Mesothelial cell of epicardium (in vitro differentiated cells): ENCODE measurements around the gene KCNRG. TPM values are rescaled to one million over a fixed set of nuclear protein-coding genes. Genes with fewer than 3 reads are reported as not detected.

Experiments used
- DNase-seq, 2 experiments: peaks; one replicate each; pipeline ENCODE4 v3.0.0; 2021; ENCODE audit warnings: low spot score in 2 of 2; ENCODE audit not compliant: unreplicated experiment in 2 of 2
- H3K27ac Mint-ChIP-seq: 2 replicates; pipeline ENCODE4 v1.8.0; 2021; ENCODE audit warnings: mixed read lengths
- H3K27me3 Mint-ChIP-seq: 2 replicates; pipeline ENCODE4 v1.8.0; 2021; ENCODE audit warnings: low read depth, mixed read lengths
- H3K36me3 Mint-ChIP-seq: 2 replicates; pipeline ENCODE4 v1.8.0; 2021; ENCODE audit warnings: mixed read lengths
- H3K4me1 Mint-ChIP-seq: 2 replicates; pipeline ENCODE4 v1.8.0; 2021; ENCODE audit warnings: mixed read lengths
- H3K4me3 Mint-ChIP-seq: 2 replicates; pipeline ENCODE4 v1.8.0; 2021; ENCODE audit warnings: mild to moderate bottlenecking, moderate library complexity, mixed read lengths
- H3K9me3 Mint-ChIP-seq: 2 replicates; pipeline ENCODE4 v1.8.0; 2021; ENCODE audit warnings: mixed read lengths
- total RNA-seq: library from RNA; stranded (reverse); gene quantifications from 3 replicates; pipeline ENCODE4 v1.2.1, GENCODE V29; 2021
- TF ChIP-seq, protein P1 (sequence below): fragments of 200-600 bp; sonication (generic); IDR thresholded peaks from one replicate; pipeline ENCODE4 v1.5.0; 2021; ENCODE audit warnings: antibody characterized with exemption; ENCODE audit not compliant: unreplicated experiment

Gene KCNRG
- total RNA-seq, 1 donor from 2014 or later: 1.3 TPM

DNA sequence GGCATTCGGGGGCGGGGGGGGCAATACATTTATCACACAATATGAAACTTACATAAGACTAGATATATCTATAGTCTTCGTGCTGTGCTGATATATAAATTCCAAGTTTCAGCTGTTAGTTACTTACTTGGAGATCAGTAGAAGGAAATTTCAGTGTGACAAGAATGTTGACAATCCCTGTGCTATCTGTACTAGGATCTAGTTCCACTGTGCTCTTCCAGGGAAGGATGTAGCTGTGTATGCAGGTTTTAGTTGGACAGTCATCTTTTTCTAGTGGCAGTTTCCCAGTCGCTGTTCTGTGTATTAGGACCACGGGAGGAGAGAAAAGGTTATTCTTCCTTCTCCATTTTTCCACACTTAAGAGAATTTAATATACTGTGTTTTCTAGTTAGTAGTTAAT is 21.6 kb upstream of the KCNRG start:
- Mint-ChIP-seq H3K4me3 (no peak overlapping the region), H3K27ac (no peak overlapping the region), H3K9me3 (no peaks in the 10 kb centered on the region), H3K36me3 (no peaks in the 10 kb centered on the region), H3K4me1 (peaks cover 13% of the 10 kb centered on the region), H3K27me3 (no peaks in the 10 kb centered on the region)
- no peak for DNase-seq
- TF ChIP-seq, protein P1, sequence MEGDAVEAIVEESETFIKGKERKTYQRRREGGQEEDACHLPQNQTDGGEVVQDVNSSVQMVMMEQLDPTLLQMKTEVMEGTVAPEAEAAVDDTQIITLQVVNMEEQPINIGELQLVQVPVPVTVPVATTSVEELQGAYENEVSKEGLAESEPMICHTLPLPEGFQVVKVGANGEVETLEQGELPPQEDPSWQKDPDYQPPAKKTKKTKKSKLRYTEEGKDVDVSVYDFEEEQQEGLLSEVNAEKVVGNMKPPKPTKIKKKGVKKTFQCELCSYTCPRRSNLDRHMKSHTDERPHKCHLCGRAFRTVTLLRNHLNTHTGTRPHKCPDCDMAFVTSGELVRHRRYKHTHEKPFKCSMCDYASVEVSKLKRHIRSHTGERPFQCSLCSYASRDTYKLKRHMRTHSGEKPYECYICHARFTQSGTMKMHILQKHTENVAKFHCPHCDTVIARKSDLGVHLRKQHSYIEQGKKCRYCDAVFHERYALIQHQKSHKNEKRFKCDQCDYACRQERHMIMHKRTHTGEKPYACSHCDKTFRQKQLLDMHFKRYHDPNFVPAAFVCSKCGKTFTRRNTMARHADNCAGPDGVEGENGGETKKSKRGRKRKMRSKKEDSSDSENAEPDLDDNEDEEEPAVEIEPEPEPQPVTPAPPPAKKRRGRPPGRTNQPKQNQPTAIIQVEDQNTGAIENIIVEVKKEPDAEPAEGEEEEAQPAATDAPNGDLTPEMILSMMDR: no peak

DNA sequence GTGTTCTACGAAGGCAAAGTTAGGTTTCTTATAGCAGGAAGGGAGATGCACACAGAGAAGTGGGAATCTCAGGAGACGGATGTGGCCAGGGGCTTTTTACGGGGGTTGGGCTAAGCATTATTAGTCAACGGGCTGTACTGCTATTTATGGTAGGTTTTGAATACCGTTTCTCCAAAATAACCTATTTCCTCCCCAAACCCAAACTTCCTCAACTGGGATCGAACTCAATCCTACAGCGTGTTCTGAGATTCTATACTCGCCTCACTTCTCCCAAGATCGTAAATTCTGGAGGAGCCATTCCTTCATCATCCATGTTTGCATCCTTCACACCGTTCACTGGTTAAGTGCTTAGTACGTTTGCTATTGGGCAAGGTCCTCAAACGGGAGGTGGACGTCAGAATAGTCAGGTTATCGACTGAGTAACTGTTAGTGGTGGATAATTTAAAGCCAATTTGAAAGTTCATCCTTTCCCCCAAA is 19.6 kb upstream of the KCNRG start:
- no peak for DNase-seq
- H3K36me3 Mint-ChIP-seq: peaks cover 3% of the 10 kb centered on the region
- H3K9me3 Mint-ChIP-seq: no peaks in the 10 kb centered on the region
- H3K27ac Mint-ChIP-seq: peak overlapping the region; percentile 8
- no peaks in the 10 kb centered on the region for H3K27me3 Mint-ChIP-seq
- peak overlapping the region; percentile 75 for H3K4me3 Mint-ChIP-seq
- TF ChIP-seq, protein P1: no peak
- H3K4me1 Mint-ChIP-seq: peaks cover 25% of the 10 kb centered on the region

DNA sequence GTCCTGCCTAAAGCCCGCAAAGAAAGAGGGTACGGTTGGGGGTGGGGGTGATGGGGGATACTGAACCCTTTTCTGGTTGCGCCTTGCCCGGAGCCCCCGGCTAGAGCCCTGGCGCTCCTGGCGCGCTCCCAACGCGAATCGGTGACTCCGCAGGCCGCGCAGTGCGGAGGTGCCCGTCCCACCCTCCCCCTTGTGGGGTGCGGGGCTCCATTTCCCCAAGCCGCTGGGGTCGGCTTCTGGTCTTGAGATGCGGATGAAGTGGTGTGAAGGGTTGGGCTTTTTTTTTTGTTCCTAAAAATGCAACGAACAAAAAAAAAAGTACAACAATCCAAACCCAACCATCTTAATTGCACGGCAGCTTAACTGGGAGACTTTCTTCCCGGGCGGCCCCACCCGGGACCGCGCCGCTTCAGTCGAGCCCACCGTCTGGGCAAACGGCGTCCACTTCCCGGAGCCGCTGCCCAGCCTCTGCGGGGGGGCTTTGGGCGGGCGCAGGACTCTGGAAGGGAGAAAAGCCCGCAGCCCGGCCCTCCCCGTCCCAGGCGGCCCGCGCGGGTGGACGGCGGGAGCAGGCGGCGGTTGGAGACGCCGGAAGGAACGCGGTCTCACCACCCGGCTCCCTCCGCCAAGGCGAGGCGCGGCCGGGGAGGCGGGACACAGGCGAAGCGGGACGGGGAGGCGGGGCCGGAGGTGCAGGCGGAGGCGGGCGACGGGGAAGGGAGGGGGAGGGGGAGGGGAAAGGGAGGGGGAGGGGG is 18.9 kb upstream of the KCNRG start:
- Mint-ChIP-seq H3K27ac (peak overlapping the region; percentile 56), H3K9me3 (no peaks in the 10 kb centered on the region), H3K4me3 (peak overlapping the region; percentile 75), H3K36me3 (peaks cover 3% of the 10 kb centered on the region), H3K4me1 (peaks cover 27% of the 10 kb centered on the region), H3K27me3 (no peaks in the 10 kb centered on the region)
- TF ChIP-seq, protein P1: no peak
- peak; percentile 90 to 95 for DNase-seq

DNA sequence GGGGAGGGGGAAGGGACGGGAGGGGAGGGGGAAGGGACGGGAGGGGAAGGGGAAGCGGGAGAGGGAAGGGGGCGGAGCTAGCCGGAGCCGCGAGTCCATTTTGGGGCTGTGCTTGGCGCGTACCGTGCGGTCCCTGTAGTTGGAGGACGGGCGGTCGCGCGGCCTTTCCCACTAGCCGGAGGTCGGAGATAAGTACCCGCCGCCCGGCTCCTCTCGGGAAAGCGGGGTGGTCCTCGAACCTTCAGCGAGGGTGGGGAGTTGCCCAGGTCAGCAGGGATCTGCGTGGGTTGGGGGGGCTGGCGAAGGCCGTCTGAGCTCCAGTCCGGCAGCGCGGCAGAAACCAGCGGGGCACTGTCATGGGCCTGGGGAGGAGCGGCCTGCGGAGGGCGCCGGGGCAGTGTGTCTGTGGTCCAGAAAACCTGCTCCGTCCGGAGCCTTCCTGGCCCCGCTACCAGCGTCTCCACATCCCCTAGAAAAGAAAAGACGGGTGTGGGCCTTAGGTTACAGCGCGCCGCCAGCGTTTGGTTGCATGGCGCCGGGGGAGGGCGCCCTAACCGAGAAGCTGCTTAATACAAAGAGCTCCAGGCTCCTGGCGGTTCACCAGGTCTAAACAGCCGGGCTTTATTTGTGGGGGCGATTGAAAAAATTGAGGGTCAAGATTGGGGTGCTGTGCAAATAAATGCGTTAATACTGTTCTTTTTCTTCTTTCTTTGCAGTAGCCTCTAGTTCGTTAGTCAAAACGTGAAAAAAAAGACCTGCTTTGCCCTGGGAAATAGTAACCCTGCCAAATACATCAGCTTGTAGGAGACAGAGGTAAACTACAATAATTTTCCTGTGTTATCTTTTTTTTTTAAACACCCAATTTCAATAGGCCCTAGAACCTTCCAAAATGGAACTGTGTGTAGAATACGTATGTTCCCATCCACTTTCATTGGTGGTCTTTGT is 18.0 kb upstream of the KCNRG start, which contains the start of gene TRIM13:
TSS of gene TRIM13 (plus strand) at position 92 of the 945 bp plus-strand sequence. CDS start 14,899 bp downstream, outside the sequence.
- H3K9me3 Mint-ChIP-seq: no peaks in the 10 kb centered on the region
- H3K4me1 Mint-ChIP-seq: peaks cover 28% of the 10 kb centered on the region
- peak within 1 kb of the TSS; percentile 86 for H3K4me3 Mint-ChIP-seq
- peak; percentile 63 to 85 for DNase-seq
- H3K27ac Mint-ChIP-seq: peak within 1 kb of the TSS; percentile 96
- H3K27me3 Mint-ChIP-seq: no peaks in the 10 kb centered on the region
- TF ChIP-seq, protein P1: peak; percentile 67
- peaks cover 3% of the 10 kb centered on the region for H3K36me3 Mint-ChIP-seq

DNA sequence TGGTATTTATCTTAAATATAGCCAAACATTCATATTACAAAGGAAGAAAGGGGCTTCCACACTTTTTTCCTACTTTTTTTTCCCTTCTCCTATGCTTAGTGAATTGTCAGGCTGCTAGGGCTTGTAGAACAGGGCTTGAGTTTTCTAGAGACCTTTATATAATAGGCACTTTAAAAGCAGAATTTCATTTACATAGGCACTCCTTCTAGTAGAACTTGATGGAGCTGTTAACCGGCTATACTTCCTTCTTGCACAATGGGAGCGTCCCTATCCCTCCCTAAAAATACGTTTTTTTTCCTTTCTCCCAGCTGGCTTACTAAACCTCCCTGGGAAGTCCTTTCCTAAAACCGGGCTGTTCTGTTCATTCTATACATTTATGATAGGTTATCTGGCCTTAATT is 17.3 kb upstream of the KCNRG start:
- Mint-ChIP-seq H3K36me3 (peaks cover 3% of the 10 kb centered on the region), H3K4me3 (peak overlapping the region; percentile 86), H3K27me3 (no peaks in the 10 kb centered on the region), H3K9me3 (no peaks in the 10 kb centered on the region), H3K27ac (peak overlapping the region; percentile 96), H3K4me1 (peaks cover 28% of the 10 kb centered on the region)
- DNase-seq: no peak
- TF ChIP-seq, protein P1: no peak
